HEK293 (cell line): Measurements from ENCODE around the gene DCST2.

Experiments
- BCL11A ChIP-seq: fragments of 450-650 bp; formaldehyde crosslinking; IDR thresholded peaks from 2 replicates; pipeline ENCODE4 v1.5.1; 2016; ENCODE audit warnings: low read depth, missing biosample characterization, missing genetic modification characterization
- EGR2 ChIP-seq: fragments of 450-650 bp; formaldehyde crosslinking; IDR thresholded peaks from 2 replicates; pipeline ENCODE4 v1.5.1; 2016; ENCODE audit warnings: low read depth, missing biosample characterization, missing genetic modification characterization
- FEZF1 ChIP-seq: fragments of 450-650 bp; formaldehyde crosslinking; IDR thresholded peaks from 2 replicates; pipeline ENCODE4 v1.5.1; 2016; ENCODE audit warnings: missing biosample characterization, missing genetic modification characterization
- GFI1B ChIP-seq: fragments of 450-650 bp; formaldehyde crosslinking; IDR thresholded peaks from 2 replicates; pipeline ENCODE4 v1.5.1; 2016; ENCODE audit warnings: missing biosample characterization, missing genetic modification characterization
- GLI4 ChIP-seq: fragments of 450-650 bp; formaldehyde crosslinking; IDR thresholded peaks from 2 replicates; pipeline ENCODE4 v1.5.1; 2016; ENCODE audit warnings: missing biosample characterization, missing genetic modification characterization
- GLIS1 ChIP-seq: fragments of 450-650 bp; formaldehyde crosslinking; IDR thresholded peaks from 2 replicates; pipeline ENCODE4 v1.5.1; 2016; ENCODE audit warnings: missing biosample characterization, missing genetic modification characterization
- IKZF3 ChIP-seq: fragments of 450-650 bp; IDR thresholded peaks from 2 replicates; pipeline ENCODE4 v1.5.0; 2018; ENCODE audit warnings: missing biosample characterization, mild to moderate bottlenecking, missing genetic modification characterization, moderate library complexity
- MEIS1 ChIP-seq: sonication (generic); formaldehyde crosslinking; IDR thresholded peaks from 2 replicates; pipeline ENCODE4 v1.8.1; 2022; ENCODE audit warnings: missing genetic modification reagents, mild to moderate bottlenecking, borderline replicate concordance
- MZF1 ChIP-seq: fragments of 450-650 bp; formaldehyde crosslinking; IDR thresholded peaks from 2 replicates; pipeline ENCODE4 v1.5.1; 2017; ENCODE audit warnings: missing biosample characterization, missing genetic modification characterization, borderline replicate concordance
- ZBTB8A ChIP-seq: fragments of 450-650 bp; formaldehyde crosslinking; IDR thresholded peaks from 2 replicates; pipeline ENCODE4 v1.5.1; 2016; ENCODE audit warnings: missing biosample characterization, missing genetic modification characterization
- ZFP41 ChIP-seq: fragments of 450-650 bp; formaldehyde crosslinking; IDR thresholded peaks from 2 replicates; pipeline ENCODE4 v1.5.1; 2016; ENCODE audit warnings: missing biosample characterization, missing genetic modification characterization, borderline replicate concordance
- ZNF174 ChIP-seq: fragments of 450-650 bp; formaldehyde crosslinking; IDR thresholded peaks from 2 replicates; pipeline ENCODE4 v1.5.0; 2017; ENCODE audit warnings: missing biosample characterization, mild to moderate bottlenecking, missing genetic modification characterization
- ZNF311 ChIP-seq: fragments of 450-650 bp; formaldehyde crosslinking; IDR thresholded peaks from 2 replicates; pipeline ENCODE4 v1.5.1; 2017; ENCODE audit warnings: missing biosample characterization, missing genetic modification characterization, borderline replicate concordance
- ZNF341 ChIP-seq: fragments of 450-650 bp; formaldehyde crosslinking; IDR thresholded peaks from 2 replicates; pipeline ENCODE4; 2016; ENCODE audit warnings: low read depth, missing biosample characterization, missing genetic modification characterization
- ZNF350 ChIP-seq: fragments of 450-650 bp; formaldehyde crosslinking; IDR thresholded peaks from 2 replicates; pipeline ENCODE4 v1.5.0; 2017; ENCODE audit warnings: missing biosample characterization, mild to moderate bottlenecking, missing genetic modification characterization
- ZNF37A ChIP-seq: fragments of 450-650 bp; IDR thresholded peaks from 2 replicates; pipeline ENCODE4 v1.5.1; 2018; ENCODE audit warnings: missing biosample characterization, missing genetic modification characterization
- ZNF391 ChIP-seq: fragments of 450-650 bp; formaldehyde crosslinking; IDR thresholded peaks from 2 replicates; pipeline ENCODE4 v1.5.1; 2016; ENCODE audit warnings: low read depth, missing biosample characterization, missing genetic modification characterization, borderline replicate concordance
- ZNF394 ChIP-seq: fragments of 450-650 bp; formaldehyde crosslinking; IDR thresholded peaks from 2 replicates; pipeline ENCODE4 v1.5.1; 2016; ENCODE audit warnings: missing biosample characterization, missing genetic modification characterization, mild to moderate bottlenecking, moderate library complexity, borderline replicate concordance
- ZNF423 ChIP-seq: fragments of 450-650 bp; formaldehyde crosslinking; IDR thresholded peaks from 2 replicates; pipeline ENCODE4 v1.5.1; 2016; ENCODE audit warnings: missing biosample characterization, missing genetic modification characterization
- ZNF433 ChIP-seq: fragments of 450-650 bp; formaldehyde crosslinking; IDR thresholded peaks from 2 replicates; pipeline ENCODE4 v1.5.1; 2016; ENCODE audit warnings: missing biosample characterization, missing genetic modification characterization, low read depth
- ZNF501 ChIP-seq: fragments of 450-650 bp; formaldehyde crosslinking; IDR thresholded peaks from 2 replicates; pipeline ENCODE4 v1.5.1; 2016; ENCODE audit warnings: missing biosample characterization, missing genetic modification characterization
- ZNF549 ChIP-seq: fragments of 450-650 bp; IDR thresholded peaks from 2 replicates; pipeline ENCODE4 v1.5.1; 2018; ENCODE audit warnings: missing biosample characterization, missing genetic modification characterization, mild to moderate bottlenecking, inconsistent platforms, moderate library complexity
- ZNF600 ChIP-seq: fragments of 450-650 bp; formaldehyde crosslinking; IDR thresholded peaks from 2 replicates; pipeline ENCODE4 v1.5.1; 2016; ENCODE audit warnings: missing biosample characterization, missing genetic modification characterization
- ZNF621 ChIP-seq: fragments of 450-650 bp; formaldehyde crosslinking; IDR thresholded peaks from 2 replicates; pipeline ENCODE4 v1.5.1; 2017; ENCODE audit warnings: missing biosample characterization, missing genetic modification characterization
- ZNF626 ChIP-seq: fragments of 450-650 bp; sonication (Bioruptor Pico); formaldehyde crosslinking; IDR thresholded peaks from 2 replicates; pipeline ENCODE4 v1.5.1; 2018; ENCODE audit warnings: missing biosample characterization, missing genetic modification characterization, inconsistent platforms
- ZNF654 ChIP-seq: fragments of 450-650 bp; formaldehyde crosslinking; IDR thresholded peaks from 2 replicates; pipeline ENCODE4 v1.5.1; 2016; ENCODE audit warnings: low read depth, missing biosample characterization, missing genetic modification characterization
- ZNF658 ChIP-seq: fragments of 450-650 bp; formaldehyde crosslinking; IDR thresholded peaks from 2 replicates; pipeline ENCODE4; 2016; ENCODE audit warnings: missing biosample characterization, missing genetic modification characterization
- ZNF660 ChIP-seq: fragments of 450-650 bp; IDR thresholded peaks from 2 replicates; pipeline ENCODE4 v1.5.1; 2018; ENCODE audit warnings: missing biosample characterization, mild to moderate bottlenecking, missing genetic modification characterization
- ZNF677 ChIP-seq: fragments of 450-650 bp; IDR thresholded peaks from 2 replicates; pipeline ENCODE4 v1.5.0; 2018; ENCODE audit warnings: missing biosample characterization, mild to moderate bottlenecking, missing genetic modification characterization, moderate library complexity
- ZNF747 ChIP-seq: fragments of 450-650 bp; formaldehyde crosslinking; IDR thresholded peaks from 2 replicates; pipeline ENCODE4 v1.5.1; 2016; ENCODE audit warnings: missing biosample characterization, missing genetic modification characterization
- ZNF777 ChIP-seq: fragments of 450-650 bp; formaldehyde crosslinking; IDR thresholded peaks from 2 replicates; pipeline ENCODE4 v1.5.1; 2017; ENCODE audit warnings: missing biosample characterization, missing genetic modification characterization, borderline replicate concordance
- ZNF785 ChIP-seq: fragments of 450-650 bp; formaldehyde crosslinking; IDR thresholded peaks from 2 replicates; pipeline ENCODE4 v1.5.1; 2016; ENCODE audit warnings: missing biosample characterization, missing genetic modification characterization
- ZNF837 ChIP-seq: fragments of 450-650 bp; formaldehyde crosslinking; IDR thresholded peaks from 2 replicates; pipeline ENCODE4 v1.5.1; 2016; ENCODE audit warnings: missing biosample characterization, missing genetic modification characterization
- ZNF843 ChIP-seq: fragments of 450-650 bp; formaldehyde crosslinking; IDR thresholded peaks from 2 replicates; pipeline ENCODE4 v1.5.1; 2016; ENCODE audit warnings: missing biosample characterization, missing genetic modification characterization
- TF ChIP-seq, protein P1 (sequence below): fragments of 450-650 bp; formaldehyde crosslinking; IDR thresholded peaks from 2 replicates; pipeline ENCODE4 v1.5.1; 2016; ENCODE audit warnings: missing biosample characterization, missing genetic modification characterization, borderline replicate concordance
- TF ChIP-seq, protein P2 (sequence below): fragments of 450-650 bp; formaldehyde crosslinking; IDR thresholded peaks from 2 replicates; pipeline ENCODE4 v1.5.1; 2017; ENCODE audit warnings: missing biosample characterization, missing genetic modification characterization
- TF ChIP-seq, protein P3 (sequence below): fragments of 450-650 bp; IDR thresholded peaks from 2 replicates; pipeline ENCODE4 v1.5.1; 2018; ENCODE audit warnings: missing biosample characterization, mild to moderate bottlenecking, missing genetic modification characterization

DCST2 gene

DNA sequence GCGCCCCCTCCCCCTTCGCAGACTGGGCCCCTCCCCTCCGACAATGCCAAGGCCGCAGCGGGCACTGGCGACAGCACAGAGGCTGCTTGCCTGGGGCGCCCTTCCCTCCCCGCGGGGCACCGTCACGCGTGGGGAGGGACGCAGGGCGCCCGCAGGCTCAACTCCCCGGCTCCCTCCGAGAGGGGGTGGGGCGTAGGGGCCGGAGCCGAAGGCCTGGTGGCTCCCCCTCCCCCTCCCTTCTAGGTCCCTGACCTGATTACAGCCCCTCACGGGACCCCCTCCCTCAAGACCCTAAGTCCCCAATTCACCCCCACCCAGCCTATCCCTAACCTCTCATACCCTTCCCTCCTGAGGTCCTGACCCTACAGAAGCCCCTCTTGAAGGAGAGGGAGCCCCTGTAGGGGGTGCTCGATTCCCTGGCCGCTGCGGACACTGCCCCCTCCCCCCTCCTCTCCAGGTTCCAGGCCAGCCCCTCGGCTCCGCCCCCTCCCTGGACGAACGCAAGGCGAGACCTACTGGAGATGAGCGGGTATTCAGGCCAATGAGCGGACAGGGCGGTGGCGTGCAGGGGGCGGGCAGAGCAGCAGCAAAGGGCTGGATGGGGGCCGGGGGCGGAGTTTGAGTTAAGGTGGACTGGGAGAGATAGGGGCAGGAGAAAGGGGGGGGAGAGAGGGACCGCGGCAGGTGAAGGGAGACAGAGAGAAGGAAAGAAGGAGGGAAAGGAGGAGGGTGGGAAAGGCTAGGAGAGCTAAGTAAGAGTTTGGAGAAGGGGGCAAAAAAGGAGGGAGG is 31.7 kb downstream of the DCST2 start (continued):
- TF ChIP-seq, protein P1, sequence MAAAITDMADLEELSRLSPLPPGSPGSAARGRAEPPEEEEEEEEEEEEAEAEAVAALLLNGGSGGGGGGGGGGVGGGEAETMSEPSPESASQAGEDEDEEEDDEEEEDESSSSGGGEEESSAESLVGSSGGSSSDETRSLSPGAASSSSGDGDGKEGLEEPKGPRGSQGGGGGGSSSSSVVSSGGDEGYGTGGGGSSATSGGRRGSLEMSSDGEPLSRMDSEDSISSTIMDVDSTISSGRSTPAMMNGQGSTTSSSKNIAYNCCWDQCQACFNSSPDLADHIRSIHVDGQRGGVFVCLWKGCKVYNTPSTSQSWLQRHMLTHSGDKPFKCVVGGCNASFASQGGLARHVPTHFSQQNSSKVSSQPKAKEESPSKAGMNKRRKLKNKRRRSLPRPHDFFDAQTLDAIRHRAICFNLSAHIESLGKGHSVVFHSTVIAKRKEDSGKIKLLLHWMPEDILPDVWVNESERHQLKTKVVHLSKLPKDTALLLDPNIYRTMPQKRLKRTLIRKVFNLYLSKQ (tag by site-specific recombination): no peak; the same call in 1 of the 2 replicates
- TF ChIP-seq ZNF621: no peak
- TF ChIP-seq MEIS1 (CRISPR knock-in tag): no peak
- peak; percentile 68 for TF ChIP-seq ZNF423 (tag by site-specific recombination)
- no peak for TF ChIP-seq ZNF311
- TF ChIP-seq ZNF785 (tag by site-specific recombination): peak; percentile 98
- no peak for TF ChIP-seq ZNF626 (tag by site-specific recombination)
- no peak for TF ChIP-seq GLI4 (tag by site-specific recombination)
- TF ChIP-seq GLIS1 (tag by site-specific recombination): peak; percentile 69
- TF ChIP-seq ZNF433 (tag by site-specific recombination): no peak
- peak; percentile 35 for TF ChIP-seq ZNF394 (tag by site-specific recombination)
- TF ChIP-seq IKZF3: peak; percentile 8; the same call in 1 of the 2 replicates
- peak; percentile 94 for TF ChIP-seq BCL11A (tag by site-specific recombination)
- no peak for TF ChIP-seq ZNF747 (tag by site-specific recombination)
- 0 out of 2 replicates have a peak, but pooled peaks have one; percentile 50 for TF ChIP-seq MZF1 (tag by site-specific recombination)
- peak; percentile 97 for TF ChIP-seq ZNF341 (tag by site-specific recombination)
- no peak for TF ChIP-seq FEZF1
- no peak for TF ChIP-seq ZNF549 (tag by site-specific recombination)
- no peak for TF ChIP-seq ZNF677 (tag by site-specific recombination)
- no peak for TF ChIP-seq ZNF654 (tag by site-specific recombination)
- peak; percentile 73 for TF ChIP-seq EGR2 (tag by site-specific recombination)
- peak; percentile 73; the same call in 1 of the 2 replicates for TF ChIP-seq ZNF37A (tag by site-specific recombination)
- no peak for TF ChIP-seq ZNF350
- TF ChIP-seq, protein P2, sequence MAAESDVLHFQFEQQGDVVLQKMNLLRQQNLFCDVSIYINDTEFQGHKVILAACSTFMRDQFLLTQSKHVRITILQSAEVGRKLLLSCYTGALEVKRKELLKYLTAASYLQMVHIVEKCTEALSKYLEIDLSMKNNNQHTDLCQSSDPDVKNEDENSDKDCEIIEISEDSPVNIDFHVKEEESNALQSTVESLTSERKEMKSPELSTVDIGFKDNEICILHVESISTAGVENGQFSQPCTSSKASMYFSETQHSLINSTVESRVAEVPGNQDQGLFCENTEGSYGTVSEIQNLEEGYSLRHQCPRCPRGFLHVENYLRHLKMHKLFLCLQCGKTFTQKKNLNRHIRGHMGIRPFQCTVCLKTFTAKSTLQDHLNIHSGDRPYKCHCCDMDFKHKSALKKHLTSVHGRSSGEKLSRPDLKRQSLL: no peak; the same call in 1 of the 2 replicates
- no peak; the same call in 1 of the 2 replicates for TF ChIP-seq ZNF777
- peak; percentile 72 for TF ChIP-seq ZBTB8A
- TF ChIP-seq ZNF391 (tag by site-specific recombination): 0 out of 2 replicates have a peak, but pooled peaks have one; percentile 41
- peak; percentile 33; the same call in 1 of the 2 replicates for TF ChIP-seq ZNF600
- TF ChIP-seq GFI1B (tag by site-specific recombination): 0 out of 2 replicates have a peak, but pooled peaks have one; percentile 35
- 0 out of 2 replicates have a peak, but pooled peaks have one; percentile 20 for TF ChIP-seq ZNF501 (tag by site-specific recombination)
- no peak for TF ChIP-seq ZFP41 (tag by site-specific recombination)
- no peak for TF ChIP-seq ZNF658
- TF ChIP-seq ZNF843 (tag by site-specific recombination): peak; percentile 27; the same call in 1 of the 2 replicates
- no peak for TF ChIP-seq ZNF174
- no peak for TF ChIP-seq ZNF837 (tag by site-specific recombination)
- TF ChIP-seq, protein P3, sequence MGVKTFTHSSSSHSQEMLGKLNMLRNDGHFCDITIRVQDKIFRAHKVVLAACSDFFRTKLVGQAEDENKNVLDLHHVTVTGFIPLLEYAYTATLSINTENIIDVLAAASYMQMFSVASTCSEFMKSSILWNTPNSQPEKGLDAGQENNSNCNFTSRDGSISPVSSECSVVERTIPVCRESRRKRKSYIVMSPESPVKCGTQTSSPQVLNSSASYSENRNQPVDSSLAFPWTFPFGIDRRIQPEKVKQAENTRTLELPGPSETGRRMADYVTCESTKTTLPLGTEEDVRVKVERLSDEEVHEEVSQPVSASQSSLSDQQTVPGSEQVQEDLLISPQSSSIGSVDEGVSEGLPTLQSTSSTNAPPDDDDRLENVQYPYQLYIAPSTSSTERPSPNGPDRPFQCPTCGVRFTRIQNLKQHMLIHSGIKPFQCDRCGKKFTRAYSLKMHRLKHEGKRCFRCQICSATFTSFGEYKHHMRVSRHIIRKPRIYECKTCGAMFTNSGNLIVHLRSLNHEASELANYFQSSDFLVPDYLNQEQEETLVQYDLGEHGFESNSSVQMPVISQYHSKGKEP (tag by site-specific recombination): no peak
- TF ChIP-seq ZNF660: no peak
